HL-60/S4 treated with phorbol 12-myristate 13-acetate at 8.2 ng/mL for 4 days and 3 days (cell line): ENCODE data around the gene BMPR1A.
"Not testable (repeated sequence)": the region's sequence is repeated elsewhere in the genome, so short reads cannot be mapped to it uniquely, and the experiment has no call there.

Experiments
- in situ Hi-C: fragments of 300-500 bp; cut with MboI; formaldehyde crosslinking; loops from 2 replicates; pipeline ENCODE4 v1.15.0; 2022; ENCODE audit warnings: low sequenced_read_pairs

Gene BMPR1A

DNA sequence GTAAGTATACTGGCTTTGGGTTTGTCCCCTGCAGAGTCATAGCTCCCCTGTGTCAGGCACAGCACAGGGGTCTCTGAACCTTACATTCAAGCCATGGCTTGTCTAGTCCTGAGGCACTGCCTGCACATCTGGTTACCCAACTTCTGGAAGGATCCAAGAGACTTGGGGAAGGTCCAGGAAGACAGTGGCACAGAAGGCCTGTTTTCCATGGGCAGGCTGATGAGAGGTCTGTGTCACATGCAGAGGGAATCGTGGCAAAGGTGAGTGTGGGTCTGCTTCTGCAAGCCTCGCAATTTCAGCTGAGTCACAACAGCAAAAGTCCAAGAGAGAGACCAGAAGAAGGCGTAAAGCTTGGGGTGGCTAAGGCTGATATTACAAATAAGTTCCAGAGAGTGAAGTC, 28.4 kb upstream of the BMPR1A start:
- in situ Hi-C loops: no loop called here

DNA sequence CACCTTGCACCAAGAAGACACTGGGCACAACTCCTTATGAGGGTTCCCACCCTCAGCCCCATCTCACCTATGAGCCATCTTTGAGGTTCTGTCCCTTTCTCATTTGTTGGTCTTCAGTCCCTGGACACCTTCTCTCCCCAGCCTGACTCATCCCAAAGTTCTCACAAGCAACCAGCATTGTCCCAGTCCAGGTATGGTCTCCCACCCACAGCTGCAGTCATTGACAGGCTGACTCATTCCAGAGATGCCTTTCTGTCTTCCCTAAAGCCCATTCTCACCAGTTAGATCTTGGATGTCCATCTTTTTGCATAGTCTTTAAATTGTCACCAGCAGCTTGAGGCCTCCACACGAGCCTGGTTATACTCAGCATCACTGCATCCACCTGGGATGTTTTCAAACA, 26.7 kb upstream of the BMPR1A start:
- in situ Hi-C loops: no loop called here

DNA sequence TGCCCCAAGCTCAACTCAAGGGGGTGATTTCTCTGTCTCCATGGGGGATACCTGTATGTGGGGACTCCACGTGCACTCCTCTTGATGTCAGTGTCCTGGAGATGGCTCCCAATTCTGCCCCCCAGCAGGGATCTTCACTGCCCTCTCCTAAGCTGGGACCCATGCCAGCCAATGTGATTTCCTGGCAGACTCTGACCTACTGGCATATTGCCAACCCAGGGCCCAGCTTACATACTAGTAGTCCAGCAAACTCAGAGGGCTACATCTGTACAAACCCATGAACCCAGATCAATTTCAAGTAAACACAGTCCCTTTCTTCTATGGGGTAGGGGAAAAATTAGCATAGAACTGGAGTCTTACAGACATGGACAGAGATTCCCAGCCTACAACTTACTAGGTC, 26.2 kb upstream of the BMPR1A start:
- in situ Hi-C loops: no loop called here

DNA sequence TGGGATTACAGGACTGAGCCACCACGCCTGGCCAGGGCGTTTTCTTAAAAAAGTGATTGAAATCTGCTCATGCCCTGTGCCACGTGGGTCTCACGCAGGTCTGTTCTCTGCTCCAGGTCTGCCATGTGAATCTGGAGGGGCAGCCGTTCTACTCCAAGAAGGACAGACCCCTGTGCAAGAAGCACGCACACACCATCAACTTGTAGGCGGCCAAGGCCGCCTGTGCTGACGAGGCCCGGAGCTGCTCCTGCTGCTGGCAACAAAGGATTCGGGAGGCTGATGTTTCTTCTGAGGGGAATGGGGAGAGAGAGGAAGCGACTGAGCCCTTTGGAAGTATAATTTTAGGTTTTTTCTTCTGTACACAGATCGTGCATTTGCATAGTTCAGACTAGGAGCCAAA, 23.6 kb upstream of the BMPR1A start:
- in situ Hi-C loops: no loop called here

DNA sequence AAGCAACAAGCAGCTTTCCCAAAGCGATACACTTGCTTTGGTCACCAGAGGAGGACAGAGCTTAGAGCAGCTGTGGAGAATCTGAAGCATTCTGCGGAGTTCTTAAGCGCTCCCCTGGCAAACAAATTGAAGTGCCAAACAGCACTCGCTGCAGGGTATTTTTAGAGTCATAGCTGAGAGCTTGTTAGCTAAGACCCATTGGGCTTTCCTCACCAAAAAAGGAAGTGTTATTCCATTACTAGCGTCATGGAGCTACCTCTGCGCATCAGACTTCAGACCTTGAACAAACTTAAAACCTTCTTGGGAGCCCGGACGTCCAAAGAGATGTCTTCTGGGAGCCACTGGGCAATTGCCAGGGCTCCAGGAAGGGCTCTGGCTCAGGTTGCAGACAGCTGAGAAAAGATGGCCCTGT, 23.2 kb upstream of the BMPR1A start:
- in situ Hi-C loops: no loop called here

DNA sequence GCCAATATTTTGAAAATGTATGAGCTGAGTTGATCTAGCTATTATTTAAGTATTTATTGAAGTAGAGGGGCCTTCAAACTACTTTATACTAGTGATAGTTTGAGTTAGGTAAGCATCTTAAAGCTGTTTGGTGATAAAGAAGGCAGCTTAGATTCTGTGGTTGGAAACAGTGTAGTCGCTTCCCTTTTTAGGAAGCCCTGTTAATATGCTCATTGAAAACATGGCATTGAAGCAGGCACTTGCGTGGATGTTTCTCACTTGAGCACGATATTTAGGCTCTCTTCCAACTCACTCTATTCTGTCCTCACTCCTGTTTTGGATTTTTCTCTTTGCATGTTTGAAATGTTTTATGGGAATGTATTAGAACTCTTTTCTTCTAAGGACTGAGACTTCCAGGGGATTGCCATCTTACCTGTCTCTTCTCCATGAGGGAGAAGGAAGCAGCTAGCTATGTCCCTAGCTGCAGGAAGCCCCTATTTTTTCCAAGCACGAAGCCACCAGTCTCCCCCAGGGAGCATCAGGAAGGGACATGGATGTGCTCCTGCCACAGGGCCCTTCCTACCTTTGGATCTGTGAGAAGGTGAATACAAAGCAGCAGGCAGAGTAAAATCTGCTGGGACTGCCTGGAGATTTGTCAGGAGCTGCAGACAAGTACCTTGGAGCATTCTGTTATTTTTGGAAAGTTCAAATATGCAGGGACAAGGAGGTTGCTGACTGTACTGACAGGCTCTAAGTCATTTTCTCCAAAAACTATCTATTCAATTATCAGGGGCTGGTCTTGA, 22.0 kb upstream of the BMPR1A start:
- in situ Hi-C loops: no loop called here

DNA sequence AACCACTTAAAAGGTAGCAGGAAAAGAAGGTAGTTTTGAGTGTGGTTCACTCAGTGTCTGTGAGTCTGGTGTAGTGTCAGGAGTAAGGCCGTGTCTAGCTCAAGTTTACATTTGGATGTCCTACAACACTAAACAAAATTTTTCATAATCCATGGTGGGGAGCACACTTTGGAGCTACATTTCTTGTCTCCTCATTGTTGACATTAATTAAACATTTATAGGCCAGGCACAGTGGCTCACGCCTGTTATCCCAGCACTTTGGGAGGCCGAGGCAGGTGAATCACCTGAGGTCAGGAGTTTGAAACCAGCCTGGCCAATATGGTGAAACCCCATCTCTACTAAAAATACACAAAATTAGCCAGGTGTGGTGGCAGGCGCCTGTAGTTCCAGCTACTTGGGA, 21.1 kb upstream of the BMPR1A start:
- in situ Hi-C loops: not testable (repeated sequence)

DNA sequence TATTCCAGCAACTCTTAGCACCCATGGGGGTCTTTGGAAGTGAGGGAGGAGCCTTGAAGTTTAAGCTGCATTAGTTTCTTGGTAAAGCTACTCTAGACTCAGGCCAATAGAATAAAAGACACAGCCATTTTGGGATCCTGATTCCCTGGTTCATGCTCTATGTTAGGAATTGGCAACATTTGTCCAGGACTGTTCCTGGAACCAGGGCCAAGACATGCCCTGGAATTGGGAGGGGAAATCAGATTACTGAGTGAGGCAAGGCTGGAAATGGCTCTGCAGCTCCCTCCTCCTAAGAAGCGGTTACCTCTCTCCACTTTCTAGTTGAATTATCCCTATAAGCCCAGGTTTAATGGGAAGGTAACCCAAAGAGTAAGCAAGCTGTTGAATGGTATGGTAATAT, 14.2 kb upstream of the BMPR1A start:
- in situ Hi-C loops: no loop called here

DNA sequence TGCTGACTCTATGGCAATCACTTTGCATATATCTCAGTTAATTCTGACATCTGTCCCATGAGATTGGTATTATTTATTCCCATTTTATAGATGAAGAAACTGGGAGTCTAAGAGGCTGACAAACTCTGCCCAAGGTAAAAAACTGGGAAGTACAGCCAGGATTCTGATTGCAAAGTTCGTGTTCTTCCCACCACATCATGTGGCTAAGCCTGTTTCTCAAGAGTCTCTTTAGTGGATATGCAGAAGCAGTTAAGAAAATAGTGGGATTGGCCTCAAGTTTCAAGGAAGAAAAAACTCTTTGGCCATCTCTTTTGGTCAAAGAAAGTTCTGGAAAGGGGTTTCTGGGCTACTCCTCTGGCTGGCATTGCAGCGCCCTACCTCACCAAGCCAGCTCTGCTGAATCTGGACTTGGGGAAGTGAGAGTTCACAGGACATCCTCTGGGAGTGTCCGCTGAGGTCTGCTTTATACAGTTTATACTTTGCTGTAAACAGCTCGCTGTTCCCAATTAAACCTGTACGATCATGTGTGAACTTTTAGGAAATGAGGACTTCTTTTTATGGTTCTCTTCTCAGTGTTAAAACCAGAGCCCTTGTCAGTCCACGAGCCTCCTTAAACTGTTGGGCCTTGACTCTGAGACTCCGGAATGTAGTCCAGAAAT, 12.2 kb upstream of the BMPR1A start:
- in situ Hi-C loops: no loop called here

DNA sequence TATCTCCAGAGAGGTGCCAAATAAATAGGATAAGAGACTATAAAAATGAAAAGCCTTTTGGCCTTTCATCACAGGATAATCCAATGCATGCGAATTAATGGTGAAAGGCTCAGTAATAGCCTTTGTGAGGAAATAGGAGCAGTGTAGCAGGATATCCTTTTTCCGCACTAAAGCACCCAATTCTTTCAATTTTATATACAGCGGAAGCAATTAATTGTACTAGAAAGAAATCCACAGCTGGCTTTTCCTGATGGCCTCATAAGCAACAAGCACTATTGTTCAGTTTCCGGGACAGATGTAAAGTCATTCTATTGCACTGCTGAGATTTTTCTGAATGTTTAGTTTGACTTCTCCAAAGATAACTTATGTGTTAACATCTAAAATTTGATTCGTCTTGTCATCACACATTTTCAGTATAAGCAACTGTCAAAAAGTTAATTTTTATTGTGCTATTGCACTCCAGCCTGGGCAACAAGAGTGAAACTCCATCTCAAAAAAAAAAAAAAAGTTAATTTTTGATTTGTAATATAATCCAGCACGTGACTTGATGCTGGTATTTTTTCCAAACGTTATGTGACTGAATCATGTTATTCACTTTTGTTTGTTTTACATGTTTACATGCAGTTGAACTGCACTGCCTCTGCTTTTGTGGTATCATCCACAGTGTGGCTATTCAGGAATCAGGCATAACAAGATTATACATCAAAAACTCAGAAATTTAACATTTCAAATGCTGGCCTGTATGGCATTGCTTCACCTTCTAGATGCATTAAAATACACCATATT, 8.4 kb upstream of the BMPR1A start:
- in situ Hi-C loops: no loop called here

DNA sequence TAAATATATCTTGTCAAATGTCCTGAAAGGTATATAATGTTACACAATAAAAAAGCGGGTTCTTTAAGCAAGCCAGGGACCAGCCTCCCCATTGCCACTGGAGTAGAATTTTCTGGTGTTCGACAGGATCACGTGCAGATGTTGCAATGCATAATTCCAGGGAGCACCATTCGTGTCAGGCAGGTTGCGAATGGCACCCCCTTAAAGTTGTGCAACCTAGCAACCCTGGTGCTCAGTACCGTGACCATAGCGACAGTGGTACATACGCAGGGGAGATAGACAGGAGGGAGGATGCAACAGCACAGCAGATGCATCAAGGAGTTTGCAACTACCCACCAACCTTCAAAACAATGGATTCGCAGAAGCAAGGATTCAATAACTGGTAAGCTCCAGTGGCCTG, 6.6 kb upstream of the BMPR1A start:
- in situ Hi-C loops: no loop called here

DNA sequence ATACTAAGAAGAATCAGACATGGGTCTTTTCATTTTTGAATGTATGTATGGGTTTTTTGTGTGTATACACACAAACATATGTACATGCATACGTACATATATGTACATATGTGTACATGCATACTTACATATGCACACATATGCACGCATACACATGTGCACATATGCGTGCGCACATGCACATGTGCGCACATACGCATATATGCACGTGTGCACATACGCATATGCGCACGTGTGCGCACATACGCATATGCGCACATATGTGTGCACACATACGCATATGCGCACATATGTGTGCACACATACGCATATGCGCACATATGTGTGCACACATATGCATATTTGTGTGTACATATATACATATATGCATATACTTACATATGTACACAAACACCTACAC, 4.9 kb upstream of the BMPR1A start:
- in situ Hi-C loops: no loop called here

DNA sequence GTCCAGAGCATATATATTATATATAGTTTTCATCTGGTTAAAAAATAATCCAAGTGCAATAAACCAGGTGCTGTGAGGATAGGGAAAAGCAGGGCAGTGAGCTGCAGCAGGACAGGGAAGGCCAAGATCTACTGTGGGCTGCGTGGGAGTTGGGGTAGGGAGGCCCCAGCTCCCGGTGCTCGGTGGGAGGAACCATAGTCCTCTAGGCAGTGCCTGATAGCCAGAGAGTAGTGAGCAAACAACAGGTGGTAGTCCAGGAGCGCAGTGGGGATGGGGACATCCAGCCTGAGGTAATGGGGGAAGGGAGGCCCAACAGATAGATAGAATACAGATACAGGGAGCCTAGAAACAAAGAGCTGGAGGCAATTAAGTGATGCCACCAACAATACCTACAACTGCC, 4.1 kb upstream of the BMPR1A start:
- in situ Hi-C loops: no loop called here

DNA sequence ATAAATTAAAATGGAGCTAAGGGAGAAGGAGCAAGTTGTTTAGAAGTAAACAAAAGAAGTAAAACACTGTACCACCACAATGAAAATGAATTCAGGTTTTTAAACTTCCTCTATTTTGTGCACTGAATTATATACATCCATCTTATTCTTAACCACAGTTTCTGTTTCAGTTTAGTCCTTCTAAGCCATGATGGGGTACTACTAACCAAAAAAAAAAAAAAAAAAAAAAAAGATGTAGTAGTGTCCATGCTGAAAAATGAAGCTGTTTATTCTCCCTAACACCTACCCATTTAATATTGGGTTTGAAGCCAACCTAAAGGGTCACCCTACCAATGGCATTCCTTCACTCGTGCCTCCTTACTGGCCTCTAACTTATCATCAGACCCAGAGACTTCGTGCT, 3.4 kb upstream of the BMPR1A start:
- in situ Hi-C loops: no loop called here

DNA sequence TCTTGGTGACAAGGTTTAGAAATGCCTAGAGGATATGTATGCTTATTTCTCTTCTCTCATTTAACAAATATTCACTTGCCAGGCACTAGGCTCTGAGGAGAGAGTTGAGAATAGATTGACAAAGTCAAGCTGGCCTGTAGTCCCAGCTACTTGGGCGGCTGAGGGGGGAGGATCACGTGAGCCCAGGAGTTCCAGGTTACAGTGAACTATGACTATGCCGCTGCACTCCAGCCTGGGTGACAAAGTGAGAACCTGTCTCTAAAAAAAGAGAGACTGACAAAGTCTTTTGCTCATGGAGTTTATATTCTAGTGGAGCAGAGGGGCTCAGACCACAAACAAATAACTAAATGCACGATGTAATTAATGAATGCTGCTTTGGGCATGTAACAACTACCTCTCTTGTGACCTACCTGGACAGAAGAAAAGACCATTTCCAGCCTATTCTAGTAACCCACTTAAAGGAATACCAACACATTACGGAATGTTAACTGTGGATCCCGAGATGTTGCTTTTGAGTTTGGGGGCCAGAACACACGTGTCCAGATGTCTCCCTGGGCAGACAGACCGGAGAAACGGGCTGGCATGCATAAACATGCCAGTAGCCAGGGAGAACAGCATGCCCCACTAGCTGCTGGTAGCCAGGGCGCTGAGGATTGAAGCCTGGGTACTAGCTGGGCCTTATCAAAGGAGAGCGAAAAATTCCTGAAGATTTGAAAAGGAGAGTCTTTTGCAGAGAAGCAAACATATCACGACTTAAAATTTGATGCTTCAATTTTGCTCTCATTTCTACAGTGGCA, 2.6 kb upstream of the BMPR1A start:
- in situ Hi-C loops: no loop called here

DNA sequence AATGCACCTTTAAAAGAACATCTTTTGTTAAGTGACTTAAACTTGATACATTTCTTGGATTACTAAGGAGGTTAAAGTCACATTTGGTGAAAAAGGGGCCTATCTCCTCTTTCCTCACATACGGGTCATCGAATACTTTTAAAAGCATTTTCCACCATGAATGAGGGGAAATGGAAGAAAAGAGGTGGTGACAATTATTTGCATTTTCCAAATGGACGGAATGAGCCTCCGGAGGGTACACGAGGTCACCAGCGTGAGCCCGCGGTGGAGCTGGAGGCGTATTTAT, 1.0 kb upstream of the BMPR1A start:
- in situ Hi-C loops: no loop called here

DNA sequence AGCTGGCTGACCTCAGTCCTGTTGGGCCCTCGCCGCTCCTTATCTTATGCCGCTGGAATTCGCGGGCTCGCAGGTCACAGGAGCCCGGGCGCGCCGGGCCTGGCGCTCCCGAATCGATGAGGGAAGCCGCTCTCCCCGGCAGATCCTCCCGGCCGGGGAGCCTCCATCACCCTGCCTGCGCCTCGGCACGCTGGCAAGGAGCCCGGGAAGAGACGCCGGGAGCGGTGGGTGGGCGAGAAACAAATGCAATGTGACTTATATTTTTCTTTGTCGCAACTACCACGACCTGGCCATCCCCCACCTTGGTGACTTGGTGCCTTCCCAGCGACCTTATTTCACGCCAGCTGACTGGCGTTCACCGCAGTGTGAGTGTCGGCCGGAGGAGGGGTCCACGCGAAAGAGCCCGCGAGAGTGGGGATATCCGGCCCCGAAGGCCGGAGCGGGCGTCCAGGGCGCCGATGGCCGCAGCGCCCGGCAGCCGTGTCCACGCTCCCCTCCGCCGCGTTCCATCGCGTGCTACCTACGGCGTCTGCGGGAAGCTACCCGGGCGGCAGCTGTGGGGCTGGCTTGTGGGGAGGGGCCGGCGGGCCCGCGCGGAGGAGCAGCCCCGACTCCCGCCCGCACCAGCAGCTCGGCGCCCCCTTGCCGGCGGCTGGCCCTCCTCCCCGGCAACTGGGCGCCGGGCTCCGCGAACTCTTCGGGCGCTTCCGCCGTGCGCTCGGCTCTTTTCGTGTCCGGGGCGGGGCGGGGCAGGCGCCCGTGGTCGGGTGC, 494 bp upstream of the BMPR1A start:
- in situ Hi-C loops: no loop called here

DNA sequence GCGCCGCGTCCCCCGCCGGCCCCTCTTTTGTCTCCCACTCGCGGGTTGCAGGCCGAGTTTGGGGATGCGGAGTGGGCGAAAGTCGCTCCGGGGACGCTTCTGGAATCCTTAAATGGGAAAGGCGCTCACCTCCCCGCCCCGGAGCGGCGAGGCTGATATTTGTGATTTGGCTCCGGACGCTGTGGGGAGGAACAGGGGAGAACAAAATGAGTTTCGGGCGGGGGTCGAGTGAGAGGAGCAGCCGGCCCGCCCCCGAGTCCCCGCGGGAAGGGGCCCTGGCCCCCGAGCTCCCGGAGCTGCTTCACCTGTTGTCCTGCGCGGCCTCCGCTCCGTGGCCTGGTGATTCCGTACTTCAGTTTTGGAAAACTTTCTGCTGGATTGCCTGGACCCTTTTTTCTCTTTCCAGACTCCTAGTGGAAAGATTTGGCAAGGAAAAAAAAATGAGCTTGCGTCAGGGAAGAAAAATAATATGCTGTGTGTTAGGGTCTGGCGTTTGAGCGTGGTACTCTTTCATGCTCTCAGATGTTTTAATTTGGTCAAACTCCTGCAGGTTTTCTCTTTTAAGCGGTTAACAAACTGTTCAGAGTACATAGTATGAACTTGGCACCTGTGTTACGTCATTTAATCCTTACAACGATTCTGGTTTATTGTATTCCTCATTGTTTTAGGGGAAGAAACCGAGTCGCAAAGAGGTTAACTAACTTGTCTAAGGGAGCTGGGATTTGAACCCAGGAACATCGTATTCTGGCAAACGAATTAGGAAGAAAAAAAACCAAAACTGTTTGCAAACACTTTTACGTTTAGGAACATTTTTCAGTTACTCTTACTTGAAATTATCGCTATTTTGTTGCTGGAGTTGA, 924 bp downstream of the BMPR1A start:
- in situ Hi-C loops: no loop called here

DNA sequence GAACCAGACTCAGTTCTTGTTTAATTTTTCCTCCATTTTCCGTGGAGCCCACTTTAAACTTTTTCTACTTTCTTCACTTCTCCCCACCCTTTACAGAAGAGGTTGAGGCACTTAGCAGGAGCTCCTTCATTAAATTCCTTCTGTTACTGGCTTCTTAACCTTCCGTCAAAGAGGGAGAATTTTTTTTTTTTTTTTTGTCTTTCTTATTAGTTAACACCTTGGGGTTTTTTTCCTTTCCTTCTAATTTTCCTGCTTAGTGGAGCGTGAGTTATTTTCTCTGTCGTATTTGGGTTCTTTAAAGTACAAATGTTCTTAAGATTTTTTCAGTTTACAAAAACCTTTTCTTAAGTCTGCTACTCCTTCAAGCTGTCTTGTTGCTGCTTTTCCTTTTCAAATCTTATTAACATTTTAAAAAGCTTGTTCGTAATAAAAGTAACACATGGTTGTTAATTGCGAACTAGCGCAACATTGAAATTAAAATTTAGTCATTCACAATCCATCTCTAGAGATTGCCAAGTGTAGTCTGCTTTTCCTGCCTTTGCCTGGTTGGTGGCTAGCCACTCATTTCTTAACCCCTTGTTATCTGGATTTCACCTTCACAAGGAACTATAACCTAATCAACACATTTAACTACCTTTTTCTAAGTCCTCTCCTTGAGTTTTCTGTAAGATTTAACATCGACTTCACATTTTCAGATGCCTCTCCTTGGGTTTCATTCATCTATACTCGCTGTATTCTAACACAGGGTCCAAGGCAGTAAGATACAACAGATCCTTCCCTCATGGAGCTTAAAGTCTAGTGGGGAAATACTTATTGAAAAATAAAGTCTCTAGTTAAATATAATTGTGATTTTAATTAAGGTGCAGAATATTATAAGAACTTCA, 2.0 kb downstream of the BMPR1A start:
- in situ Hi-C loops: no loop called here
